ENCODE measurements around the gene ZXDC.

ZXDC gene, protein sequence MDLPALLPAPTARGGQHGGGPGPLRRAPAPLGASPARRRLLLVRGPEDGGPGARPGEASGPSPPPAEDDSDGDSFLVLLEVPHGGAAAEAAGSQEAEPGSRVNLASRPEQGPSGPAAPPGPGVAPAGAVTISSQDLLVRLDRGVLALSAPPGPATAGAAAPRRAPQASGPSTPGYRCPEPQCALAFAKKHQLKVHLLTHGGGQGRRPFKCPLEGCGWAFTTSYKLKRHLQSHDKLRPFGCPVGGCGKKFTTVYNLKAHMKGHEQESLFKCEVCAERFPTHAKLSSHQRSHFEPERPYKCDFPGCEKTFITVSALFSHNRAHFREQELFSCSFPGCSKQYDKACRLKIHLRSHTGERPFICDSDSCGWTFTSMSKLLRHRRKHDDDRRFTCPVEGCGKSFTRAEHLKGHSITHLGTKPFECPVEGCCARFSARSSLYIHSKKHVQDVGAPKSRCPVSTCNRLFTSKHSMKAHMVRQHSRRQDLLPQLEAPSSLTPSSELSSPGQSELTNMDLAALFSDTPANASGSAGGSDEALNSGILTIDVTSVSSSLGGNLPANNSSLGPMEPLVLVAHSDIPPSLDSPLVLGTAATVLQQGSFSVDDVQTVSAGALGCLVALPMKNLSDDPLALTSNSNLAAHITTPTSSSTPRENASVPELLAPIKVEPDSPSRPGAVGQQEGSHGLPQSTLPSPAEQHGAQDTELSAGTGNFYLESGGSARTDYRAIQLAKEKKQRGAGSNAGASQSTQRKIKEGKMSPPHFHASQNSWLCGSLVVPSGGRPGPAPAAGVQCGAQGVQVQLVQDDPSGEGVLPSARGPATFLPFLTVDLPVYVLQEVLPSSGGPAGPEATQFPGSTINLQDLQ

DNA sequence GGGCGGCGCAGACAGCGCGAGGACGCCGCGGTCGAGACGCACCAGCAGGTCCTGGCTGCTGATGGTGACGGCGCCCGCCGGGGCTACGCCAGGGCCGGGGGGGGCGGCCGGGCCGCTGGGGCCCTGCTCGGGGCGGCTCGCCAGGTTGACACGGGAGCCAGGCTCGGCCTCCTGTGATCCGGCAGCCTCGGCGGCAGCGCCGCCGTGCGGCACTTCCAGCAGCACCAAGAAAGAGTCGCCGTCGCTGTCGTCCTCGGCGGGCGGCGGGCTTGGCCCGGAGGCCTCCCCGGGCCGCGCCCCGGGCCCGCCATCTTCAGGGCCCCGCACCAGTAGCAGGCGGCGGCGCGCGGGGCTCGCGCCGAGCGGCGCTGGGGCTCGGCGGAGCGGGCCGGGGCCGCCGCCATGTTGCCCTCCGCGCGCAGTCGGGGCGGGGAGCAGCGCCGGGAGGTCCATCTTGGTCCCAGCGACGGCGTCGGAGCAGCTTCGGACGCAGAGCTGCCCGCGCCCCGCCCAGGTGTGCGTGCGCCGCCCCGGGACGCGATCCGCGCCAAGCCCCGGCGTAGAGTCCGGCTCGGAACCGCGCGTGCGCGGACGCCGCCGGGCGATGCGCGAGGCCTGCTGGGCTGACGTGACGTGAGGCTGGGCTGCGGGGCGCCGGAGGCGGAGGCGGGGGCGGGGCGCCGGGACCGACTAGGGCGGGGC, at the start of gene ZXDC:
TSS of gene ZXDC (minus strand) at position 479 of the 702 bp plus-strand sequence. CDS start at position 453, 26 bp downstream.
- DNase-seq (peak; percentile 94), ATAC-seq (peak; percentile 87)

DNA sequence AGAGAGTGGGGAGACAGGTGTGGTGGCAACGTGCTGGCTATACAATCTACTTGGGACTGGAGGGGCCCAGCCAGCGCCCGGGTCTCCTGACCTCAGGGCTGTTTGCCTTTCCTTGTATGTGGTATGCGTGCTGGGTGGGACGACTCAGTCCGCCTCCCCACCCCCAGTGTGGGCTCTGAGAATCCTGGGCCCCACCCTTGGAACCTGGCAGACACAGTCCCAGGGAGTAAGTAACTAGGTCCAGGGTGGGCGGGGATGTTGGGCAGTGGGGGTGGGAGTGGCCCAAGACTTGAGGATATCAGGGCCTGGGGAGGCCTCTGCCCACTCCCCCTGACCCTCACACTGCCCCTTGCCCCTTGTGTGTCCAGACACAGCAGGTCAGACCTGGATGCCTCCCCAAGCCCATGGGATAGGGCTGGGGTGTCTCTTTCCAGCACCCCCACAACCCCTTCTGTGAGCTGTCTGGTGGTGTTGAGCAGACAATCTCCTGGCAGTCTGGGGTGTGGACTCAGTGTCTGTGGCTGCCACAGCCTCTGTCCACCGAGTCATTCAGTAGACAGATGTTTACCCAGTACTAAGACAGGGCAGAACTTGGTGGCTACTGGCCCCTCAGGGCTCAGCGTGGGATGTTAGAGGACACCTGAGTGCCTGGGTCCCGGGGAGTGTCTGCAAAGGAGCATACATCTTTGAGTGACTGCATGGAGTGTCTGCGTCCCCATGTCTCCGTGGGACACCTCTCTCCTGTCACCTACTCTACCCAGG, 49.6 kb upstream of the ZXDC start:
- ATAC-seq (no peak), DNase-seq (no peak)

DNA sequence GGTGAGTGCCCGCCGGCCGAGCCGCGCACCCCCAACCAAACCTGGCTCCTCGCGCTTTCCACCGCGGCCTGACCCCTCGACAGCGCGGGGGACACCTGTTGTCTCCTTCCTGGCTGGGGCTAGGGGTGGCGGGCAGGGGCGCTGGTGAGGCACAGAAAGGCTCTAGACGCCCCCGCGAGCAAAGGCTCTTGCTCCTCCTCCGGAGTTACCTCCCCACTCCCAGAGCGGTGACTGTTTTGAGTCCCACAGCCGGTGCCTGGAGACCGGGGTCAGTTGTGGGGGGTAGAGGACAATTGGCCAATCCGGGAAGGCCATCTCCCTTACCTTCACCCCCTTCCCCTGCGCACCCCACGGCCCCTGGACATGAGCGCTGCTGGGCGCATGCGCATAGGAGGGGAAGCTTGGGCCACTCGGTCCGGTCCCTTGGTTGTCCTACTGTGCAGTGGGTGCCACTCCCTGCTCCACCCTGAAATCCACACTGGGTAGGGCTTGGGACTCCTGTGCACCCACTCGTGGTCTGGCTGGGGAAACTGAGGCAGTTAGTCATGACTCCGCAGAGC, 48.8 kb upstream of the ZXDC start:
- DNase-seq: peak; percentile 8
- no peak for ATAC-seq

DNA sequence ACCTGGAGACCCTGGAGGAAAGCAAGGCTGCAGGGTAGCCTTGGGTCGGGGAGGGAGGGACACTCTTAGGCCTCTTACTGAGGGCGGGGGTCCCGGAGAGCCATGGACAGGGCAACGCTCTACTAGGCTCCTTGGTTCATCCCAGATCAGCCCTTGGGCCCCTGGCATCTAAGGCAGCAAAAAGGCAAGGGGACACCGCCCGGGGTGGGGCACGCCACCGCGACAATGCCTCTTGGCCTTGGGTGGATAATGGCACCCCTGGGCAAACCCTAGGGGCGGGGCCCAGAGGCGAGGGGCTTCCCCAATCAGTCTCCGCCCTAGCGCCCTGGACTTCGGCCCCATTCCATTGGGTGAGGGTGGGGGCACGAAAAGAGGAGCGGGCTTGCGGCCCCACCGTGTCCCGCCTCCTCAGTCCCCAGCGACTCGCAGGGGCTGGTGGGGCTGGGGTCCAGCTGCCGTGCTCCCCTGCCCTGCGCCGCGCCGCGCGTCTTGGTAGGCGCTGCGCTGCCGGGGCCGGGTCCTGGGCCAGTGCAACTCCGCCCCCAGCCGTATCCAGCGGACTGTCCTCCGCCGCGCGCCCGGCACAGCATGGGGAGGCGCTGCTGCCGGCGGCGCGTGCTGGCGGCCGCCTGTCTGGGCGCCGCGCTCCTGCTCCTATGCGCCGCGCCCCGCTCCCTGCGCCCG, 48.2 kb upstream of the ZXDC start, which contains the start of gene CHST13:
TSS of gene CHST13 (plus strand) at position 411 of the 684 bp plus-strand sequence. CDS start at position 589, 178 bp downstream.
- ATAC-seq: peak; percentile 29
- DNase-seq: no peak

DNA sequence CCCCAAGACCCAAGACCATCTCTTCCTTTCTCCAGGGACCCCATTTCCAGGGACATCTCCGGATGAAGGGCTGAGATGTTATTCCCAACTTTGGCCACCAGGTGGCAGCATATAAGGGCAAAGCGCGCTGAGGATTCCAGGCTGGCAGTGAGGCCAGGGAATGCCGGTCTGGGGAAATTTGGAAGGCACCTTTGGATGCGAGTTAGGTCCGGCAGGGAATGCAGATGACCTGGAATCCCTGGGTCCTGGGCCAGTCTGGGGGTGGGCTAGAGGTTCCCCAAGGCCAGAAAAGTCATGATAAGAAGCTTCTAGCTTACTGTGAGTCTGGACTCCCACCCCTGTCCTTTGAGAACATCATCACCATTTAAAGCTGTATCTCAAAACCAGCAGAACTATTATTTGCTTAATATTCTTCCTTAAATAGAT, 46.7 kb upstream of the ZXDC start:
- DNase-seq (peak; percentile 47), ATAC-seq (no peak)

DNA sequence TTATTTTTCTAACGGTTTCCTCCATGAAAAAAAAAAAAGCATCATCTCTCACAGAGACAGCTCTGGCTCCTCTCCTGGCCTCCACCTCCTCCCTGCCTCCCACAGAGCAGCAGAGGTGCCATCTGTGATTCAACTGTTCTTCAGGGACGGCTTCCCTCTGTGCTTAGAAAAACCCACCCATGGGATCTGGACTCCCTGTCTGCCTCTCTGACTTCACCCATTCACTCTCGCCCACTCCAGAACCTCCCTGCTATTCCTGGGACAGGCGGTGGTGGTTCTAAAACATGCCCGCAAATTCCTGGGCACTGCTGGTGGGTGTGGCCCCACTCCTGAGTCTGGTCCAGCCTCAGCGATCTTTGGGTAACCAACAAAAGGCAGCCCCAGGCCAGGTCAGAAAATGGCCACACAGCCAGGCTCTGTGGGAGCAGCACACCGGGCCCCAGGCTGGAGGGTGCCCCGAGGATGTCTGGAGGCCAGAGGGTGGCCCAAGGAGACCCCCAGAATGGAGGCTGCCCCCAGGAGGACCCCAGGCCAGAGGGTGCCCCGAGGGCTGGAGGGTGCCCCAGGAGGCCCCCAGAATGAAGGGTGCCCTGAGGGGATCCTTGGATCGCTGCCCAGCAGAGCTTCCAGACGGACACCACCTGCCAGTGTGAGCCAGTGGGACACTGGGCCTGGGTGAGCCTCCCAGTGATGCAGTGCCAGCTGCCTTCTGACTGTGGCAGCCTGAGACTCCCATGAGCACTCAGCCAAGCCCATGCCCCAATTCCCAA, 45.6 kb upstream of the ZXDC start:
- DNase-seq: no peak
- no peak for ATAC-seq

DNA sequence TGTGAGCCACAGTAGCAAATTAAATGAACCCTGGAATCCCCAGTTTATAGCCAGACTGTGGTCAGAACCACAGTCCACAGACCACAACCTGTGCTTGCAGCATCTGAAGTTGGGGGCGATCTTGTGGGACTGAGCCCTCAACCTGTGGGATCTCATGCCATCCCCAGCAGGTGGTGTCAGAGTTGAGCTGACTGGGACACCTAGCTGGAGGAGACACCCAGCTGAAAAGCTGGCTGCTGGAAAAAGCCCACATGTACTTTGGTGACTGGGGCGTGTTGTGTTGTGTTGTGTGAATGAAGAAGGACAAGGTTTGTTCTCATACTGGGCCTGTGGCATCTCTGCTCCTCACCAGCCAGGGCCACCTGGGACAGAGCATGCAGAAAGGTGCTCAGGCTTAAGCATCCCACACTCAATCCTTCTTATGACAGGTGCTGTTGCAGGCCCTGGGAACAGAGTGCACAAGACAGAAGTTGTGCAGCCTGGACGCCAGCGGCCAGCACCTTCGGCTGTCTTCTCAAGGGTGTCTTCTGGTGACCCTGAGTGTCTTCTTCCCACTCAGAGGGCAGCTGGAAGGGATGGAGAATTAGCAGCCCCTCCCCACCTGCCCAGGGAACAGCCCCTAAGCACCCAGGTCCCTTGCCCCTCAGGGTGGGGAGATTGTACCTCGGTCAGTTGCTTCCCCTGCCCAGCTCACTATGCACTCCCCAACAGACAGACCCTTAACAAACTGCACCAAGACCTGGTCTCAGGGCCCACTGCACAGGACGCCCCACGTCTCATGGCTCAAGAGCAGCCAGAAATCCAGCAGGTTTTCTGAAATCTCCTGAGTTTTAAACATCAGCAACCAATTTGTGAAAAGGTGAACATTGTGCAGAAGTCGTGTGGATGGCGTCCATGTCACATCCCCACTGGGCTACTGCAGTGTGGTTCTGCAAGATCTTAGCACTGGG, 44.1 kb upstream of the ZXDC start:
- no peak for ATAC-seq
- DNase-seq: no peak

DNA sequence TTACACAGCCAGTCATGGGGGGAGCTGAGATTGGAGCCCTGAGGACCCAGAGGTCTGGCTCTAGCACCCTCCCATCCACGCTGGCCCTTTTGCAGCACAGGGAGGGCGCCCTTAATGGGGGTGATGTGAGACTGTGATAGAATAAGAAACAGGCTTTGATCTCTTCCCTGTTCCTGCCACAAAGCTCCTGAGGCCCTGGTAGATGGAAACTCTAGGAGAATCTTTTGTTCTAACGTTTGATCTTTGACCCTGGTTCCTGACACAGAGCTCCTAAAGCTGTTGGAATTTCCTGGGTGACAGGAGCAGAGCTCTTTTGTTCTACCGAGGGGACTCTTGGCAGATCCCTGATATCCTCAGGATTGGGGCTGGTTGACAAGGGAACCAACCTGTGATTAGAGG, 43.1 kb upstream of the ZXDC start:
- ATAC-seq: no peak
- no peak for DNase-seq

DNA sequence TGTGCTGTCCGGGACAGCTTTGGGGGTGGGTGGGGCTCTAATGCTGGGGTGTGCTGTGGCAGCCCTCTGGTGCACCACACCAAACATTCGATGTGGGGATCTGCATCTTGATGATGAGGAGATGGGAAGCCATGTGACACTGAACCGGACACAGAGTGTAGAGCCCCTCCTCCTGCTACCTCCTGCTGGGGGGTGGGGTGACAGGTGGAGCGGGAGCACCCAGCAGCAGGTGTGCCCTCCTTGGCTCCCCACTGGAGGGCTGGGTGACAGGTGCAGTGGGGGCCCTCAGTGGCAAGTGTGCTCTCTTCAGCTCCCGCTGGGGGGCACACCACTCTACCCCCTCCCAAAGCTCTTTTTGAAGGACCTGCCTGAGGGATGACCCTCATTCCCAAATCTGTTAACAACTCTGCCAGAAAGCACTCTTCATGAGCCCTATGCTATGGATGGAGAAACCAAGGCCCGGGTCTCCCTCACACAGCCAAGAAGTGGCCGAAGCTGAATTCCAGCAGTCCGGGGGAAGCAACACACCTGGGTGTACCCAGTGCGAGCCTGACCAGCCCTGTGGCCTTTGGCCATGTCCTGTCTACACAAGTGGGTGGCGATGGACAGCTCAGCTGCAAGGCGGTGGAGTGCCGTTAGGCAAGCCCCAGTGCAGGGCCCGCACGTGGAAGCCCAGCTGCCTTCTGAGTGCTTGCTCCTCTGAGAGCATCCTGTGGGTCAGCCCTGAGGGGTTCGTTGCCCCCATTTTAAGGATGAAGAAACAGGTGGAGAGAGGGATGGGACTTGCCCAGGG, 42.5 kb upstream of the ZXDC start:
- DNase-seq (no peak), ATAC-seq (no peak)

DNA sequence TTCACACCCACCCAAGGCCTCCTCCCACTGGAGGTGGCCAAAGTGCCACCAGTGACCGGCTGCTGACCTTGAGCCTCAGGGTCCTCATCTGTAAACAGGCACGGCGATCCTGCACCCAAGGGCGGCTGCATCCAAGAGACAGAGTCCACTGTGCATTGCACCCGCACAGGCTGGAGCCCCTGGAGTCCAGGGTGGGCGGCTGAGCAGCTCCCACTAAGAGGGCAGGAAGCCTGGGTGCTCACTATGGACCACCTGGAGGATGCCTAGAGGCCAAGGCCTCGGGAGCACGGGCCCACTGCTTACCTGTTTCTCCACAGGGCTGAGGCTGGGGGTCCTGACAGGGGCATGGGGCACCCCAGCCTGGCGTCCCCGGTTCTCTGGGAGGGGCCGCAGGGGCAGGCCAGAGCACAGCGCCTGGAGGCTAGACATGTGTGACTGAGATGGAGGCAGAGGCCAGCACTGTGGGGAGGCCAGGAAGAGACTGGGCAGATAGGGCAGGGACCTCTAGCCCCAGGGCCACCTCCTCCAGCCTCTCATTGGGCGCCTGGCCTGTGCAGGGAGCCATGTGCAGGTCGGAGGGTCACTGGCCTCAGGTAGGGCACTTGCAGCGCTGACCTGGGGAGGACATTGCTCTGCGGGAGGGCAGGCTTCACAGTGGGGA, 41.7 kb upstream of the ZXDC start, which contains the start of gene UROC1:
TSS of gene UROC1 (minus strand) at position 483 of the 661 bp plus-strand sequence. CDS start at position 429, 54 bp downstream.
- no peak for ATAC-seq
- no peak for DNase-seq

DNA sequence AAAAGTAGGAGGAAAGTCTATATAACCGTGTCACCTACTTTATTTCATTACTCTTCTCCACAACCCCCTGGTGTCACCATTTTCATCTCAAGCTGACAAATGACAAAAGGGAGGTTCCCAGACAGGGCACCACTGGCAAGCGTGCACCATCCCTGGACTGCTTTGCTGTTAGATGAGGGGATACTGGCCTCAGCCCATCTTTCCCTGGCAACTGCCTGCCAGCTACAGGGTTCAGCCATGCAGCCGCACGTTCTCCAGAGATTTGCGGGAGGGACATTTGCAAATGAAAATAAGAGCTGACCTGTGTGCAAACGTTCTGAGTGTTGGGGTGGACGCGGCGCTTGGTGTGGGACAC, 41.2 kb upstream of the ZXDC start:
- no peak for ATAC-seq

DNA sequence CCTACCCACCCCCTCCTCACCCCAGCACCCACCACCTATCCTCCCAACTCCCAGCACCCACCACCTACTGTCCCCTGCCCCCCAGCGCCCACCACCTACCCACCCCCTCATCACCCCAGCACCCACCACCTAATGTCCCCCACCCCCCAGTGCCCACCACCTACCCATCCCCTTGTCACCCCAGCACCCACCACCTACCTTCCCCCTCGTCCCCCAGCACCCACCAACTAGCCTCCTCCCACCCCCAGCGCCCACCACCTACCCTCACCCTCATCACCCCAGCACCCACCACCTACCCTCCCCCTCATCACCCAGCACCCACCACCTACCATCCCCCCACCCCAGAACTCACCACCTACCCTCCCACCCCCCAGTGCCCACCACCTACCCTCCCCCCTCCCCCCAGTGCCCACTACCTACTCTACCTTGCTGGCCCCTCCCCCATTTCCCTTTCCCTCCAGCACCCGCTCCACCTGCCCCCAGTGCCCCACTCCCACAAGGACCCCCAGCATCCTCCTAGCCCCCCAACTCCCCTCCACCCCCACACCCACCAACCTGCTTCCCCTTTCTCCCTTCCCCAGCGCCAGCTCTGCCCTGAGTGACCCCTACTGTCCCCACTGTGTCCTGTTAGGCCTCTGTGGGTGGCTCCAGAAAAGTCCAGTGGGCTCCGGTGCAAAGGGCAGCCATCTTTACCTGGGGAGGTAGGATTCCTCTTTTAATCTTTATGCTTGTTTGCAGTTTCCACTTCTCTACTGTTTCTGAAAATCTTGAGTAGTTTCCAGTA, 40.7 kb upstream of the ZXDC start:
- no peak for DNase-seq
- ATAC-seq: no peak

More for the DNA sequence above, 41.2 kb upstream of the ZXDC start:
- no peak for DNase-seq

DNA sequence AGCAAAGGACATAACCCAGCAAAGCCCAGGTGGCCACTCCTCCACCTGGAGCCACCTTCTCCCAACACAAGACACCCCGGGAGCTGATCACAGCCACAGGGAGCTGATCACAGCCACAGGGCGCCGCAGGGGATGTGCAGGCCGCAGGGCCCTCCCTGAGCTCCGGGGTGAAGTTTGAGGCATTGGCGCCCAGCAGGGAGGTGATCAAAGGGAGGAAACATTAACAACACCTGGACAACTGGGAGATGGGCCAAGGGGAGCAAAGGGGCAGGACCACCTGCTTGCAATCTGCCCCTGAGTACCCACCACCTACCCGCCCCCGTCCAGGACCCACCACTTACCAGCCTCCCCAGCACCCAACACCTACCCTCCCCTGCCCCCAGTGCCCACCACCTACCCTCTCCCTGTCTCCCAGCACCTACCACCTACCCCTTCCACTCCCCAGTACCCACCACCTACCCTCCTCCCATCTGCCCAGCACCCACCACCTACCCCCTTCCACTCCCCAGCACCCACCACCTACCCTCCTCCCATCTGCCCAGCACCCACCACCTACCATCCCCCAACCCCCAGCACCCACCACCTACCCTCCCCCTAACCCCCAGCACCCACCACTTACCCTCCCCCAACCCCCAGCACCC, 39.5 kb upstream of the ZXDC start:
- DNase-seq: no peak
- no peak for ATAC-seq

DNA sequence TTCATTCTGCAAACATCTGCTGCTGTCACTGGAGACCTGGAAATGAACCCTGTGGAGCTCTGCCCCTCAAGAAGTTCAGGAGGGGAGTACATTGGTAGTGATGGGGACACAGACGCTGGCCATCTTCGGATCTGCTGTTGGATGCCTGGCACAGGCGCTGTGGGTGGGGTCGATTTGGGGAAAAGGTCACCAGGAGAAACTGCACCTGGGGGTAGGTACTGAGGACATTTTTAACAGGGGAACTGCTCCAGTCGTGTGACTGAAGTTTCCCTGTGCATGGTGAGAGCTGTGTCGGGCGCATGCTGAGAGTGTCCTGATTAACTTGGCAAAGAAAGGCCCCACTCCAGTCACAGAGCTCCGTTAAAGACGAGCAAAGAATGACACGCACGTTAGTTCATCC, 38.5 kb upstream of the ZXDC start:
- ATAC-seq (no peak), DNase-seq (no peak)

DNA sequence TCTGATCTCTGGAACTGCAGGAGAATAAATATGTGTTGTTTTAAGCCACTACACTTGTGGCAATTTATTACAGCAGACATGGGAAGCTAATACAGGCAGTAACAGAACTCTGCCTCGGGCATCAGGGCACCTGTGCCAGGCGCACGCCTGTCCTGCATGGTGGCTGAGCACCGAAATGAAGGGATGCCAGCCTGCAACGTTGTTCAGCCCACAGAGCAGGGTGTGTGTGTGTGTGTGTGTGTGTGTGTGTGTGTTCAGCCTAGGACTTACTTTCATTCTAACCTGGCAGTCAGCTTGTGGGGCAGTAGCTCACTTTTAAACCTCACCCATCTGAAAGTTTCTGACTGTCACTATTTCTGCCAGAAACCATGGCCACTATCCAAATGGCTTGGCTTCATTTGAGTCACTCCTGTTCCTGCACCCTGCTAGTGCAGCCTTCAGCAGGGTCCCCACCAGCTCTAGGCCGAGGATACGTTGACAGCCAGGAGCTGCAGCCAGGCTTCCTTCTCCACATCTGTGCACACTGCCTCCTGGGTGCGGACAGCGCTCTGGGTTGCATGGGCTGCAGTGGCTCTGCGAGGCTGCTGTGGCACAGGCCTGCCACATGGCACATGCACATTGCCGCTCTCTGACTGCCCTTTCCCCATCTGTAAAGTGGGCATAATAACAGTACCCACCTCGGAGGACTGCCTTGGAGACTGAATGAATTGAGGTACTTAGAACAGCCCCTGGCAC, 37.4 kb upstream of the ZXDC start:
- ATAC-seq: no peak

More for the DNA sequence above, 37.4 kb upstream of the ZXDC start:
- DNase-seq: no peak

Measured in stimulated activated naive CD8-positive, alpha-beta T cell treated with anti-CD3 and anti-CD28 coated beads, Interleukin-15, Interleukin-2, amounts not matched to agents 100 U/mL and 50 U/mL, for 24 hours (primary cell).